GM19455 (cell line): ENCODE data around the gene RNLS.

ENCODE experiments used
- ATAC-seq: cut with Tn5 transposase; IDR thresholded peaks from one replicate; pipeline ENCODE4 v1.9.1; 2021; ENCODE audit not compliant: unreplicated experiment

Gene RNLS

GRCh38 chr10:88347597-88348304 lies 235.4 kb downstream of the RNLS start:
- ATAC-seq = no peak

- ATAC-seq = no peak
These were observed 236.1 kb downstream of the RNLS start for GRCh38 chr10:88347022-88347421.

- no peak for ATAC-seq
These were observed 236.8 kb downstream of the RNLS start for GRCh38 chr10:88346144-88346977.

GRCh38 chr10:88343761-88344484 lies 239.2 kb downstream of the RNLS start:
- ATAC-seq = no peak

- ATAC-seq = no peak
These were observed 240.3 kb downstream of the RNLS start for GRCh38 chr10:88342733-88343310.

- no peak for ATAC-seq
These were observed 246.0 kb downstream of the RNLS start for GRCh38 chr10:88337134-88337533.

- no peak for ATAC-seq
These were observed 246.8 kb downstream of the RNLS start for GRCh38 chr10:88336334-88336733.

- no peak for ATAC-seq
These were observed 249.9 kb downstream of the RNLS start for GRCh38 chr10:88333248-88333630.

- no peak for ATAC-seq
These were observed 250.4 kb downstream of the RNLS start for GRCh38 chr10:88332503-88333247.

- ATAC-seq = no peak
These were observed 252.9 kb downstream of the RNLS start for GRCh38 chr10:88330174-88330573.

- ATAC-seq = no peak
These were observed 260.6 kb downstream of the RNLS start for GRCh38 chr10:88322324-88323063.

GRCh38 chr10:88319960-88320517 lies 263.1 kb downstream of the RNLS start:
- no peak for ATAC-seq

GRCh38 chr10:88318803-88319202 lies 264.3 kb downstream of the RNLS start:
- ATAC-seq = no peak

GRCh38 chr10:88317099-88317498 lies 266.0 kb downstream of the RNLS start:
- ATAC-seq = no peak

- no peak for ATAC-seq
These were observed 266.7 kb downstream of the RNLS start for GRCh38 chr10:88316292-88316861.

GRCh38 chr10:88315755-88316154 lies 267.4 kb downstream of the RNLS start:
- no peak for ATAC-seq

- no peak for ATAC-seq
These were observed 268.8 kb downstream of the RNLS start for GRCh38 chr10:88314362-88314761.

GRCh38 chr10:88313878-88314277 lies 269.2 kb downstream of the RNLS start:
- no peak for ATAC-seq

- no peak for ATAC-seq
These were observed 270.3 kb downstream of the RNLS start for GRCh38 chr10:88312855-88313254.
